22Rv1 (cell line): ENCODE measurements around the gene PF4V1.

ENCODE experiments used
- ZFX ChIP-seq: fragments of 450-650 bp; IDR thresholded peaks from 2 replicates; pipeline ENCODE4 v1.6.1; 2017; ENCODE audit warnings: antibody characterized with exemption, borderline replicate concordance
- TF ChIP-seq, protein P1 (sequence below): fragments of 450-650 bp; IDR thresholded peaks from 2 replicates; pipeline ENCODE4 v1.5.1; 2017; ENCODE audit warnings: mild to moderate bottlenecking

DNA sequence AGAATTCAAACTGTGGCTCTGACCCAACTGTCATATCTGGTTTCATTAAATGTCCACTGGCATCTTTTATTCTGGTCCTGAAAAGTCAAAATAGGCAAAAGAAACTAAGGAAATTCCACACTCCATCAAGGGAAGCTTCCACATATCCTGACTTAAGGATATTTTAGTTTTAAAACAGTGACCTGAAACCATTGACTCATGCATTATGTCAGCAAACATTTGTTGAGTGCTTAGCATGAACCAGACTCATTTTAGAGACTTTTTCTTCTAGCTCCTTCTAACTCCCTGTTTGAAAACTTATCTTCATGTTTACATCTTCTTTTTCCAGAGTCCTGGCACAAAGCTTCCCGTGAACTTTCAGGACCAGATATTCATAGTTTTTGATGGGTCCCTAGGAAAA lies 9.2 kb downstream of the PF4V1 start:
- TF ChIP-seq, protein P1, sequence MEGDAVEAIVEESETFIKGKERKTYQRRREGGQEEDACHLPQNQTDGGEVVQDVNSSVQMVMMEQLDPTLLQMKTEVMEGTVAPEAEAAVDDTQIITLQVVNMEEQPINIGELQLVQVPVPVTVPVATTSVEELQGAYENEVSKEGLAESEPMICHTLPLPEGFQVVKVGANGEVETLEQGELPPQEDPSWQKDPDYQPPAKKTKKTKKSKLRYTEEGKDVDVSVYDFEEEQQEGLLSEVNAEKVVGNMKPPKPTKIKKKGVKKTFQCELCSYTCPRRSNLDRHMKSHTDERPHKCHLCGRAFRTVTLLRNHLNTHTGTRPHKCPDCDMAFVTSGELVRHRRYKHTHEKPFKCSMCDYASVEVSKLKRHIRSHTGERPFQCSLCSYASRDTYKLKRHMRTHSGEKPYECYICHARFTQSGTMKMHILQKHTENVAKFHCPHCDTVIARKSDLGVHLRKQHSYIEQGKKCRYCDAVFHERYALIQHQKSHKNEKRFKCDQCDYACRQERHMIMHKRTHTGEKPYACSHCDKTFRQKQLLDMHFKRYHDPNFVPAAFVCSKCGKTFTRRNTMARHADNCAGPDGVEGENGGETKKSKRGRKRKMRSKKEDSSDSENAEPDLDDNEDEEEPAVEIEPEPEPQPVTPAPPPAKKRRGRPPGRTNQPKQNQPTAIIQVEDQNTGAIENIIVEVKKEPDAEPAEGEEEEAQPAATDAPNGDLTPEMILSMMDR, result no peak
- no peak for TF ChIP-seq ZFX
